NOMO-1 treated with dmso at 0.1 percent for 144 hours (cell line): Measurements from ENCODE around the gene SNAP23.

ENCODE experiments used
- DNase-seq: peaks from one replicate; lab custom pipeline; 2025; ENCODE audit not compliant: unreplicated experiment; lab: John Stamatoyannopoulos, UW

Gene SNAP23

DNA sequence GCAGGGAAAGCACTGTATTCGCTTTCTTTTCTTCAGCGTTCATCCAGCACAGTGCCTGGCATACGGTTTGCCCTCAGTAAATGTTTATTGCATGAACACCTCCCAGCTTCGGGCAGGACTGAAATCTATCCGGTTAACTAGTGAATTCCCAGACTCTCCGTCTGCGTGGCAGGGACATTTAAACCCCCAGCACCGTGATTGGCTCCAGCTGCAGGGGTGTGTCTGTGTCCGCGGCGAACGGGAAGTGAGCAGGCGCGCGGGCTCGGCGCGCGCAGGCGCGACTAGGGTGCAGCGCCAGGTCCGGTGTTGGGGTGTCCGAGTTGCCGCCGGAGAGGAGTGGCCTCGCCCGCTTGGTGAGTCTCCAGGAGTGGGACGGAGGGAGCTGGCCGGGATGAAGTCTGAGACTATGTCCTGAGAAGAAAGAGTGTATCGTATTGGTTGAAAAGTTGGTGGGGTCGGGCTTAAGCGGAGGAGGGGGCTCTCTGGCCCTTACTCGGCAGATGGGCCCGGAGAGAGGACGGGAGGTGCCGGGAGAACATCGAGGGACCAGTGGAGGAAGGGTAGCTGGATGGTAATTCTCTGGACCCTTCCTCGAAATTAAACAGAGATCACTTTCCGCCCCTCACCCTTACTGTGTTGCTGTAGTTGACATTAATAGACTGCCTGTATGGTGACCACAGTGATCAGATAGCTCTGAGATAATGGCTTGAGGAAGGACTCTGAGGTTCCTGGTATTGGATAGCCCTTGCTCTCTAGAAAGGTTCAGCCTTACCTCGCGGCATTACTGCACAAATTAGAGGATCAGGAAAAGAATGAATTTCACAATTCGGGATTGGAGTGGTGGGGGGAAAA lies at the start of gene SNAP23:
Gene SNAP23, plus strand, starts transcription at position 274 of the 852 bp plus-strand sequence. CDS start 16,213 bp downstream, outside the sequence.
- DNase-seq, result peak; percentile 91

- DNase-seq, result no peak
Observed at GRCh38 chr15:42447599-42447998, 47.8 kb upstream of the SNAP23 start.

- no peak for DNase-seq
Observed at GRCh38 chr15:42448281-42448680, 47.2 kb upstream of the SNAP23 start.

DNA sequence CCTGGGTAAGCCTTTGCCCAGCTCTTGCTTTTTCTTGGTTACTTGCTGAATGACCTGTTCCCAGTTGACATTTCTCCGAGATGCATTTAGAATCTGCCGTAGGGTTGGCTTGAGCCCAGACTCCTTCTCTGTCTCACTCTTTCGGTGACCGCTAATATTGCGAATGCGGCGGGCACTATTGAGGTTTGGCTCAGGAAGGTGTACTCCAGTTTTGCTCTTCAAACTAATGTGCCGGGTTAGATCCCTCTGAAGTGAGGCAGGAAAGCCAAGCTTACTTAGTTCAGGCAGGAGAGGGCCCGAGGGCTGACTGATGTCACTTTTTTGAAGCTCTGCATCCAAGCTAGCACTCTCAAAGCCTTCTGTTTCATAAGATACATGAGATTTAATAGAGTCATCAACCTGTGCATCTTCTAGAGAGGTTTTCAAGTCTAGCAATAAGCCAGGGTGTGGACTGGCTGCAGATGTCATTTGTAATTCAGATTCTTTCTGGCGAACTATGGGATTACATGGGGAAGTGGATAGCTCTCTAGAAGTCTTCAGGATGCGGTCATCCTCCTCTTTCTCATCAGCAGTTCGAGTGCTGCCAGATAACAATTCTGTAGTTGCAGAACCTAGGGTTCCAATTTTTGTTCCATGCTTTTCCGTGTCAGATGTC lies 45.5 kb upstream of the SNAP23 start:
- DNase-seq, result no peak

DNA sequence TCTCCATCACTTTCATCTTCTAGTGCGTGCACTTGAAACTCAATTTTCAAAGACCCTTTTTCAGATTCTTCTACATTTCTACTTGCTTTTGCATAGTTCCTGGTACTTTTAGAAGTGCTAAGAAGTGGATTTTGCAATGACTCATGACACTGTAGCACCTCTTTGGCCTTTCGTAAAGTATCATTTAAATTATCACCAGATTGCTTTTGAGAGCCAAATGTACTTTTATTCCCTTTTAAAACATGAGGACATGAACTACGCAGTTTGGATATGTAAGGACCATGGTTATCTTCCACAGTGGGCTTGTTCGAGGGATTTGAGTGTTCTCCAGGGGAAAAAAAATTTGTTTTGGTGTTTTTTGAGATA lies 45.0 kb upstream of the SNAP23 start:
- DNase-seq, result no peak

- DNase-seq, result no peak
Observed at GRCh38 chr15:42453826-42454225, 41.6 kb upstream of the SNAP23 start.

DNA sequence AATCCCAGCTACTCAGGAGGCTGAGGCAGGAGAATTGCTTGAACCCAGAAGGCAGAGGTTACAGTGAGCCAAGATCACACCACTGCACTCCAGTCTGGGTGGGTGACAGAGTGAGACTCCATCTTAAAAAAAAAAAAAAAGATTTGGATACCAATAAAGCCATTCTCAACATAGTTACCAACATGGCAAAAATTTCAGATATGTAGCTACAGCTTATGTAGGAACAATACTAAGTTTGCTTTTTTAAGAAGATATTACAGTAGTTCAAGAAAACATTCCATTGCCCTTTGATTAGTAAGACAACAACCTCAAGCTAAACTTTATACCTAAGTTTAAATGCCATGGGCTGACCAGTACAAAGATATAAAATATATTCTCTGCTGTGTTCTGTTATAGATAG lies 38.9 kb upstream of the SNAP23 start:
- no peak for DNase-seq

GRCh38 chr15:42456971-42457370 lies 38.5 kb upstream of the SNAP23 start:
- DNase-seq, result no peak

- DNase-seq, result no peak
Observed at GRCh38 chr15:42457445-42458442, 37.7 kb upstream of the SNAP23 start.

GRCh38 chr15:42461261-42461660 lies 34.2 kb upstream of the SNAP23 start:
- no peak for DNase-seq

GRCh38 chr15:42465520-42466259 lies 29.7 kb upstream of the SNAP23 start:
- DNase-seq, result no peak

DNA sequence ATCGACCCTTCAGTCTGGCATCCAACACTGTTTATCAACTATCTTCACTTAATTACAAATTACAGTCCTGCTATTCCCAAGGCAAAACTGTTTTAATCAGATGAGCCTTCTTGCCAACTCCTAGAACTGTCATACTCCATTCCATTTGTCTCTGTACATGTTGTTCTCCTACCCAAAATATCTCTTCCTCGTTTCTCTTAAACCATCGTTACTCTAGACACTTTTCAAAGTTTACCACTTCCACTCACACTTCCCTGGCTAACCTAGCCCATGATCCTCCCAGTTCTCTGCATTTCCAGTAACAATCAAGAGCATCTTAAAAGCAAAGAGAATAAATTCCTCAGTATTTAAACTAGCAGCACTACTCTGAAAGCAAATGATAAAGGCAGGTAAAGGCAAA lies 24.4 kb upstream of the SNAP23 start:
- DNase-seq, result no peak

DNA sequence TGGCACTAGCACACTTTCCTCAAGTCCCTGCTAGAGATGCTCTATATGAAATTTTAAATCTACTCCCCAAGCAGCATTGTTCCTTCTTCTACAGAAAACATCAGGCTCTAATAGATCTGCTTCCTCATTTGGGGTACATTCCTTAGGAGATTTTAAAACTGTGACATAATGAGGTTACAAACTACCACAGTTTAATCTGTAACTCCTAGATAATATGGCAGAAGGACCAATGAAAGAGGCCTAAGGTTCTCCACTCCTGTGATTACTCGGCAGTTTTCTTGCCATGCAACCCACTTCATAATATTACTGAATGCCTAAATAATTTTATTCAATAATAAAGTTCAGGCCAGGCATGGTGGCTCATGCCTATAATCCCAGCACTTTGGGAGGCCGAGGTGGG lies 20.6 kb upstream of the SNAP23 start:
- DNase-seq, result no peak

DNA sequence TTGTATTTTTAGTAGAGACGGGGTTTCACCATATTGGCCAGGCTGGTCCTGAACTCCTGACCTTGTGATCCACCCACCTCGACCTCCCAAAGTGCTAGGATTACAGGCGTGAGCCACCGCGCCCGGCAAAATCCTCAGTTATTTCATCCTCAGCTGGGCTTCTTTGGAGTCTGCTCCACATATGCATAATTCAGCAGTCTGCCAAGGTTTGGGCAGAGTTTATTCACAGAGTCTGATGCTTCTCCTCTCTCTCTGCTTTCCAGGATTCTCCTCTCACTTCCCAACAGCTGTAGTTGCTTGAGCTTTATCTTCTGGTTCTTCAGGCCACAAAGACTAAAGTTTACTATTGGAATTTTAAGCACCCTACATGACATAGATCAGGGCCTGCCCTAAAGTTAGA lies 12.7 kb upstream of the SNAP23 start:
- DNase-seq, result no peak

GRCh38 chr15:42483677-42484076 lies 11.8 kb upstream of the SNAP23 start:
- no peak for DNase-seq

DNA sequence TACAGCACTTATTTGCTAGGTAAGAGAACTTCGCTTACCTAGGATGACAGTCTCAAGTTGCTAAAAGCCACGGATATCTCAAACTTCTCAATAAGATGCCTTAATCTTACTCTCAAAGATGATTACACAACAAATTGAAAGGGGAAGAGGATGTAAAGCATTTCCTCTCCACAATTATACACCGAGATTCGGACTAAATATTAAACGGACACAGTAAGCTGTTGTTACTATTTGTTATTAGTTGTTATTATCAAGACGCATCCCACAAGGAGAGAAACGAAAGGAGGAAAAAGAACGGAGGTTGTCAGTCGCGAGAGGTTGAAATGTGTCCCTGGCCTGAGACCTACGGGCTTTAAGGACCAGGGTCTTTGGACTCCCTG lies 5.2 kb upstream of the SNAP23 start:
- DNase-seq, result peak; percentile 24

DNA sequence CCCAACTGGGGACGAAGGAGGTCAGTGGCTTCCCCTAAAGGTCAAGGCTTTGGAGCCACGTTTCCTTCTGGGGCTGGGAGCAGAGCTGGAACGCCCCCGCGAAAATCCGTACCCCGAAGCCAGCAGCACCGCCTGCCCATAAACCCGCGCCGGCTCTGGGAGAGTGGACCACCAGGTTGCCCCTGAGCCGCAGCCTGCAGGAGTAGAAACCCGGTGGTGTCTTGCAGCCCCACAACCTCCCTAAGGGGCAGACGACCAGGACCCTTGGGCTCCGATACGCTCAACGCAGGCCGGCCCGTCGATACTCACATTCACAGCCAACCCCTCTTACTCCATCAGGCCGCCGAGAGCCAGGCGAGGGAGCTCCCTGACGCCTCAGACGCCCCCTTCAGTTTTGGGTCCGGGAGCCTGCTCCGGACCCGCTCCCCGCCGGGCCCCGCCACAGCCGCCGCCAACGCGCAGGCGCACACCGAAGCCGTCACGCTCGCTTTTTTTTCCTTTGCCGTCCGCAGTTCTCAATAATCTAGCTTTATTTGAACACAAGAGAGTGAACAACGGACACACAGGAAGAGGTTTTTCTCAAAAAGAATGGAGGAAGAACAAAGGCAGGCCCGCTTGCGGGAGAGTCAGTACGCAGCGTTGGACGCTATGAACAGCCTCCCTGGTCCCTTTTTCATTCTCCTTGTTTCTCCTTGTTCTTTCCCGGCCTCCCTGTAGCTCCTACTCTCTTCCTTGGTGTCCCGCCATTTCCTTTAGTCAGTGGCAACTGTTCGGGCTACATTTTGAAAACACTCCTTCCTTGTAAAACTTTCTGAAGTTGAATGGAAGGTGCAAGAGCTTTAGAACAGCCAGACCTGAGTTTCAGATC lies 4.5 kb upstream of the SNAP23 start, which contains the start of gene ZNF106:
Gene ZNF106, minus strand, starts transcription at position 471 of the 868 bp plus-strand sequence. CDS start 18,852 bp downstream, outside the sequence.
- DNase-seq, result peak; percentile 81

- DNase-seq, result no peak
Observed at GRCh38 chr15:42491539-42492225, 3.8 kb upstream of the SNAP23 start.

DNA sequence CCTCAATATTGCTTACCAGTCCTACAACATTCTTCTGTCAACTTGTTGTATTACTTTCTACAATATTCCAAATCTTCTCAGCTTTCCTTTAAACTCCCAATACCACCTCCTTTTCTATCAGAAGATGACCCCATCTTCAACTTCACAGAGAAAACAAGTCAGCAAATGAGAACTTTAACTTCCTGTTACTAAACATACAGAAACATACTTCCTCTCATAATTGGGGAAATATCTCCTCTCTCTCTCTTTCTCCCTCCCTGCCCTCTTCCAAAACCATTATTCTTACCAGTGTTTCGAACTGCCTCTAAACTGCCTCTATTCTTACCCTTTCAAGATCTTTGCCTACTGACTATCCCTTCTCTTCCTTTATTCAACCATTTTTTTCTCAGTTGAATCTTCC lies 1.8 kb upstream of the SNAP23 start:
- peak; percentile 14 for DNase-seq
